Uterus (tissue), 4 donors: ENCODE results near the gene CFAP97D2. TPM values are rescaled to one million over a fixed set of nuclear protein-coding genes. Genes with fewer than 3 reads are reported as not detected.

Experiments
- DNase-seq, 2 donors: peaks; one replicate each; pipeline ENCODE4 v3.0.0-alpha.2; 2019 to 2020
- H3K27ac ChIP-seq, 2 donors: fragments of 200-600 bp; sonication (generic); 1 replicate in 1 of 2; 2 replicates in 1 of 2; pipeline ENCODE4 v1.5.1; 2016 to 2018
- H3K27me3 ChIP-seq, 2 donors: fragments of 200-600 bp; sonication (generic); one replicate each; pipeline ENCODE4 v1.5.1; 2018 to 2019; ENCODE audit warnings: control low read depth in 1 of 2
- H3K36me3 ChIP-seq, 2 donors: fragments of 200-600 bp; sonication (generic); one replicate each; pipeline ENCODE4 v1.5.1; 2019; ENCODE audit warnings: control low read depth in 1 of 2
- H3K4me1 ChIP-seq, 2 donors: fragments of 200-600 bp; sonication (generic); one replicate each; pipeline ENCODE4 v1.5.1; 2018 to 2019; ENCODE audit warnings: control low read depth in 1 of 2
- H3K4me3 ChIP-seq, 2 donors: fragments of 200-600 bp; sonication (generic); 1 replicate in 1 of 2; 2 replicates in 1 of 2; pipeline ENCODE4 v1.5.1; 2018 to 2019; ENCODE audit warnings: mild to moderate bottlenecking in 1 of 2
- H3K9me3 ChIP-seq, 2 donors: fragments of 200-600 bp; sonication (generic); one replicate each; pipeline ENCODE4 v1.5.1; 2019; ENCODE audit warnings: control low read depth in 1 of 2
- CTCF ChIP-seq, 4 experiments: fragments of 200-600 bp in 2 of 4; fragments of 450-650 bp in 2 of 4; sonication (generic) in 2 of 4; IDR thresholded peaks; one replicate each; pipeline ENCODE4 v1.5.1; 2016 to 2019; ENCODE audit warnings: antibody characterized with exemption in 4 of 4, mild to moderate bottlenecking in 2 of 4, moderate library complexity in 1 of 4
- POLR2A ChIP-seq, 2 donors: fragments of 450-650 bp; IDR thresholded peaks; one replicate each; pipeline ENCODE4 v1.6.1; 2016; ENCODE audit warnings: antibody characterized with exemption in 2 of 2, mild to moderate bottlenecking in 1 of 2, moderate library complexity in 1 of 2
- intact Hi-C: fragments of 100-400 bp; cut with DNase I; formaldehyde crosslinking; loops from one replicate; pipeline ENCODE4 v1.15.1; 2023; ENCODE audit warnings: low total_unique reads
- total RNA-seq, 4 donors: library from RNA; depleted of rRNA in 3 of 4; stranded (reverse); fragments of >200 nt in 3 of 4; gene quantifications; one replicate each; pipeline versions ENCODE4 v1.1.0 to v1.2.4, GENCODE V29; 2014 to 2023
- donor health status: DM: yes; HTN: yes; CAD: no.

Gene CFAP97D2
- total RNA-seq, 4 donors from 2014 or later, result not detected

GRCh38 chr13:114151565-114152284, 27.3 kb upstream of the CFAP97D2 start:
- no peaks in the 10 kb centered on the region for H3K9me3 ChIP-seq
- H3K27ac ChIP-seq, result no peak overlapping the region
- no peaks in the 10 kb centered on the region for H3K27me3 ChIP-seq
- no peaks in the 10 kb centered on the region for H3K36me3 ChIP-seq
- H3K4me1 ChIP-seq, result no peaks in the 10 kb centered on the region
- no peak for DNase-seq
- no peak for TF ChIP-seq CTCF (IDR thresholded peaks at IDR 0.05)
- H3K4me3 ChIP-seq, result no peak overlapping the region
- intact Hi-C loops, result no loop called here

GRCh38 chr13:114152285-114152645, 26.8 kb upstream of the CFAP97D2 start:
- Histone ChIP-seq H3K36me3 (no peaks in the 10 kb centered on the region), H3K27me3 (no peaks in the 10 kb centered on the region), H3K4me3 (no peak overlapping the region), H3K4me1 (no peaks in the 10 kb centered on the region), H3K27ac (no peak overlapping the region), H3K9me3 (no peaks in the 10 kb centered on the region)
- intact Hi-C loops, result no loop called here
- TF ChIP-seq POLR2A (IDR thresholded peaks at IDR 0.05), result no peak
- TF ChIP-seq CTCF (IDR thresholded peaks at IDR 0.05), result no peak
- DNase-seq, result no peak

- Histone ChIP-seq H3K9me3 (no peaks in the 10 kb centered on the region), H3K27ac (no peak overlapping the region), H3K4me1 (no peaks in the 10 kb centered on the region), H3K4me3 (no peak overlapping the region), H3K36me3 (no peaks in the 10 kb centered on the region), H3K27me3 (no peaks in the 10 kb centered on the region)
- TF ChIP-seq CTCF (IDR thresholded peaks at IDR 0.05) (no peak), POLR2A (IDR thresholded peaks at IDR 0.05) (no peak)
- no peak for DNase-seq
- intact Hi-C loops, result no loop called here
Observed at GRCh38 chr13:114152831-114153371, 26.2 kb upstream of the CFAP97D2 start.

- Histone ChIP-seq H3K4me3 (no peak overlapping the region), H3K4me1 (no peaks in the 10 kb centered on the region), H3K27me3 (no peaks in the 10 kb centered on the region), H3K9me3 (no peaks in the 10 kb centered on the region), H3K27ac (no peak overlapping the region), H3K36me3 (no peaks in the 10 kb centered on the region)
- intact Hi-C loops, result no loop called here
- no peak for TF ChIP-seq CTCF (IDR thresholded peaks at IDR 0.05)
- no peak for TF ChIP-seq POLR2A (IDR thresholded peaks at IDR 0.05)
- no peak for DNase-seq
Observed at GRCh38 chr13:114153485-114154080, 25.5 kb upstream of the CFAP97D2 start.

- intact Hi-C loops, result no loop called here
- Histone ChIP-seq H3K9me3 (no peaks in the 10 kb centered on the region), H3K4me1 (no peaks in the 10 kb centered on the region), H3K4me3 (no peak overlapping the region), H3K36me3 (no peaks in the 10 kb centered on the region), H3K27ac (no peak overlapping the region), H3K27me3 (no peaks in the 10 kb centered on the region)
- DNase-seq, result no peak
- TF ChIP-seq POLR2A (IDR thresholded peaks at IDR 0.05) (no peak), CTCF (IDR thresholded peaks at IDR 0.05) (no peak)
Observed at GRCh38 chr13:114154476-114154875, 24.6 kb upstream of the CFAP97D2 start.
